ENCODE results near the gene DYDC1.
"Not testable (repeated sequence)": the region's sequence is repeated elsewhere in the genome, so short reads cannot be mapped to it uniquely, and the experiment has no call there.

DYDC1 gene

GRCh38 chr10:80351220-80351619 lies 5.3 kb downstream of the DYDC1 start:
- no peak overlapping the region for H3K4me3 ChIP-seq (ENCODE audit: low read length)
- no peak for DNase-seq (ENCODE audit: low read depth, low spot score)

GRCh38 chr10:80350251-80350650 lies 6.3 kb downstream of the DYDC1 start:
- no peak overlapping the region for H3K4me3 ChIP-seq (ENCODE audit: low read length)
- DNase-seq (ENCODE audit: low read depth, low spot score), result peak; percentile 63

DNA sequence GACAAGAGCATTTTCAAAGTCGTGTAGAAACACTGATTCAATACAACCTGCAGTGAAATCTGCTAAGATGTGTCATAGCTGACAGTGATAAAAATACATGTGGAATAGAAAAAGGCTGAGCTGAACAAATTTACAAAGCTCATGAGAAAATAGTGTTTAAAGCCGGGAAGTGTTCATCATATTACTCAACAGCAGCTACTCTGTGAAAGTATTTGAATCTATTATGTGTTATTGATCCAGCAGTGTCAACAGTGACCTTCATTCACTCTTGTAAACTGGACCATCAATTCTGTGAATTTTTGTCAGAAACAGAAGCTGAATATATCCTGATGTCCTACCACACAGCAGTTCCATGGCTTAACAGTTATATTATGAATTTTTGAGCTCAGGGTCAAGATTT lies 11.6 kb downstream of the DYDC1 start:
- DNase-seq (ENCODE audit: low read depth, low spot score), result no peak
- no peak overlapping the region for H3K4me3 ChIP-seq (ENCODE audit: low read length)

DNA sequence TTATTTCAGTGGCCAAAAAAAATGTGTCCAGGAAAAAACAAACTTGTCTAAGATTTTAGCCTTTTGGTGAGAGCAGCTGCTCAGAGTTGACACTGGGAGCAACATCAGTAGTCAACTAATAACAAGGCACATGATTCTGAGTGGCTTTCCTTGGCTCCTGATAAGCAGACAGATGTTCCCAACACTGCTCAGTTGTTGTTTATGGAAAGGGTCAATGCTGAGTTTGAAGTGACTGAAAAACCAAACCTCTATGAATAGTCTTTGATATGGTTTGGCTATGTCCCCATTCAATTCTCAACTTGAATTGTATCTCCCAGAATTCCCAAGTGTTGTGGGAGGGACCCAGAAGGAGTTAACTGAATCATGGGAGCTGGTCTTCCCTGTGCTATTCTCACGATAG lies 12.3 kb downstream of the DYDC1 start:
- no peak overlapping the region for H3K4me3 ChIP-seq (ENCODE audit: low read length)
- no peak for DNase-seq (ENCODE audit: low read depth, low spot score)

- H3K4me3 ChIP-seq (ENCODE audit: low read length), result no peak overlapping the region
- DNase-seq (ENCODE audit: low read depth, low spot score), result no peak
These were observed 22.6 kb downstream of the DYDC1 start for GRCh38 chr10:80333983-80334382.

DNA sequence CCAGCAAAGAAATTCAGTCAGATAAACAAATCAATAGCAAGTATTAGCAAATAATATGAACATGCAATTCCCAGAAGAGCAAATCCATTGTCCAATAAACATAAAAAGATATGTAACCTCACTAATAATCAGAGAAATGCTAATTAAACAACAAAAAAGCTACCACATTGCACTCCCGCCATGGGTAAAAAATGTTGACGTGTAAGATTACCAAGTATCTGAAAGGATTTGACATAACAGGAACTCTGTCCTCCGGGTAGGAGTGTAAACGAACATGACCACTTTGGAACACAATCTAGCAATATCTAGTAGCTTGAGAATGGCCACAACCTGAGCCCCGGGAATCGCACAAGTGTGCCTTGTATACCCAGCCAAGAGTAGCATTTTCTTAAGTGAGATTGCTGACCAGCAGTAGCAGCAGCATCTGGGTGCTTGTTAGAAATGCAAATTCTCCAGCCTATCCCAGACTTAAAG lies 31.6 kb downstream of the DYDC1 start:
- H3K4me3 ChIP-seq (ENCODE audit: low read length), result no peak overlapping the region
- DNase-seq (ENCODE audit: low read depth, low spot score), result no peak

GRCh38 chr10:80324086-80324485 lies 32.5 kb downstream of the DYDC1 start:
- no peak for DNase-seq (ENCODE audit: low read depth, low spot score)

DNA sequence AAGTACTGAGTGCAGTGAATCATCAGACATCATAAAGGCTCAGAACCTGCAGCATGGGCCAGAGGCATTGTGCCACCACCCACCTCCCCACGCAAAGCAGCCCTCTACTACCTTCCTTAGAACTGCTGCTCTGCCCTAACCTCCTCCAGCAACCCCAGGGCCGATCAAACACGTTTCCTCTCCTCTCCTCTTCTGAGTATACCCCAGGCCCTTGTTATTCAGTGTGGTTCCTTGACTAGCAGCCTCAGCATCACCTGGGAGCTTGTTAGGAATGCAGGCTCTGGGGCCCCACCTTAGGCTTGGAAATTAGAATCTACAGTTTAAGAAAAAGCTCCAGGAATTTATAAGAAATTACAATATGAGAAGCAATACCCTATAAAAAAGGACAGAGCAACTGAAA lies 33.2 kb downstream of the DYDC1 start:
- H3K4me3 ChIP-seq (ENCODE audit: low read length), result no peak overlapping the region
- DNase-seq (ENCODE audit: low read depth, low spot score), result no peak

More at GRCh38 chr10:80324086-80324485, 32.5 kb downstream of the DYDC1 start:
- no peak overlapping the region for H3K4me3 ChIP-seq (ENCODE audit: low read length)

GRCh38 chr10:80322711-80323110 lies 33.8 kb downstream of the DYDC1 start:
- peak; percentile 41 for DNase-seq (ENCODE audit: low read depth, low spot score)
- H3K4me3 ChIP-seq (ENCODE audit: low read length), result no peak overlapping the region

- no peak for DNase-seq (ENCODE audit: low read depth, low spot score)
- H3K4me3 ChIP-seq (ENCODE audit: low read length), result no peak overlapping the region
These were observed 34.4 kb downstream of the DYDC1 start for GRCh38 chr10:80322158-80322557.

- no peak overlapping the region for H3K4me3 ChIP-seq (ENCODE audit: low read length)
- DNase-seq (ENCODE audit: low read depth, low spot score), result no peak
These were observed 35.4 kb downstream of the DYDC1 start for GRCh38 chr10:80321183-80321582.

DNA sequence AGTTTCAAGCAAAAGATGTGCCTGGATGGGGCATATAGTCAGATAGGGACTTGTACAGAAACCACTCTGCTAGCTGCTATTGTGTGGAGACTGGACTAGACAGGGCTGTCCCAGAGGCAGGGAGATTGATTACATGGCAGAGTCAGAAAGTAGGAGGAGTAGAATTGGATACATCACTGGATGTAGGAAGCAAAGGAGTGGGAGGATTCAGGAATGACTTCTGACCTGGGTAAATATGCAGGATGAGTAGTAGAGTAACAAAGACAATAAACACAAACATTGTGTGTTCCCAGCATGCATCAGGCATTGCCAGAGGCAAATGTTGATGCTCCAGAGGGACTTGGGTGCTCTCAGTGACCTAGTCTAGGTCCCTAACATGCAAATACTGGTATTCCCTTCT lies 36.2 kb downstream of the DYDC1 start:
- no peak for DNase-seq (ENCODE audit: low read depth, low spot score)
- no peak overlapping the region for H3K4me3 ChIP-seq (ENCODE audit: low read length)

DNA sequence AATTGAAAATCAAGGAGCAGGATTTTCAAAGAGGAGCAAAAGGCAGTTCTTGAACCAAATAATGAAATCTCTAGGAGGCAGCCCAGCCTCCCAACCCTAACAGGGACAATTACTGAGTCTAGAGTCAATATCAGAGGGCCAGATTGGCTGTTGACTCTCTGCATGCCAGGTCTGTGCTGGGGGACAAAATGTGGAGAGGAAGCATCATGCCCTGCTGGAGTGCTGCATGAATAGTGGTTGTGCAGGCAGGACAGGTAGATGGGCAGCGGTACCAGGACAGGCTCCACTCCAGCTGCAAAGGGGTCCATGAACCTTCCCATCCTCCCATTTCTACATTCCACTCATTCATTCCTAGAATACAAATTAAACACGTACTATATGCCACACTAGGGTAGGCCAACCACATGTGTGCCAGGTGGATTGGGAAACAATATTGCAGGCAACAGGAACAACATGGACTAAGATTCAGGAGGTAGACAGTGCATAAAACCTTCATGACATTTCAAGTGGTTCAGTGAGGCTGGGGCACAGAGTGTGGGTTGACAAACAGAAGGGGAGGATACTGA lies 36.7 kb downstream of the DYDC1 start:
- no peak for DNase-seq (ENCODE audit: low read depth, low spot score)
- H3K4me3 ChIP-seq (ENCODE audit: low read length), result no peak overlapping the region

DNA sequence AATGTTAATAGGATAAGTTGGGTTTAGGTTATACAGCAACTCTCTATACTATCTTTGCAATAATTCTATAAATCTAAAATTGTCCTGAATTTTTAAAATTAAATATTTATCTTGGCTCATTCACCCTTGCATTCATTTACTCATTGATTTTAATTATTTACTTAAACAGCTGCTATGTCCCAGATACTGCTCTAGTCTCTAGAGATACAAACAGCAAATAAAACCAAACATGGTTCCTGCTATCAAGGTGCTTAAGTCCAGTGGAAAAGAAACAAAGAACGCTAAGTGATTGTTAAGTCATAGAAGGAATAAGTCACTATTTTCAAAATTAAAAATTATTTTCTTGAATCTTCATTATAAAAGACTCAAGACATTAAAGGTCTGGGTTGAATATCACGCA lies 37.2 kb downstream of the DYDC1 start:
- DNase-seq (ENCODE audit: low read depth, low spot score), result no peak
- H3K4me3 ChIP-seq (ENCODE audit: low read length), result no peak overlapping the region

DNA sequence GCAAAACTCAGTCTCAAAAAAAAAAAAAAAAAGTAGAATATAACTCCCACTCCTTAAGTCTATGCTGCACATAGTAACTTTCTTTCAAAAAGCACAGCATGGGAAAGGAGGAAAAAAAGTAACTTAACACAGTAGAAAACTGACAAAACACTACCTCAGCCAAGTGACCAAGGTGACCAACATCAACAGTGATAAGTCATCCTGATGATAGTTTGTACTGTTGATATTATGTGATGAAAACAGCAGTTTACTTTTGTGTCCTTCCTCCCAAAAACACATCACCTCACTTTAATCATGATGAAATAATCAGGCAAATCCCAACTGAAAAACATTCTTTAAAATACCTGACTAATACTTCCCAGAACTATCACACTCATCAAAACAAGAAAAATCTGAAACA lies 37.8 kb downstream of the DYDC1 start:
- DNase-seq (ENCODE audit: low read depth, low spot score), result no peak
- H3K4me3 ChIP-seq (ENCODE audit: low read length), result no peak overlapping the region

GRCh38 chr10:80315391-80315790 lies 41.2 kb downstream of the DYDC1 start:
- no peak for DNase-seq (ENCODE audit: low read depth, low spot score)
- H3K4me3 ChIP-seq (ENCODE audit: low read length), result no peak overlapping the region

- no peak for DNase-seq (ENCODE audit: low read depth, low spot score)
These were observed 43.0 kb downstream of the DYDC1 start for GRCh38 chr10:80313523-80313922.

DNA sequence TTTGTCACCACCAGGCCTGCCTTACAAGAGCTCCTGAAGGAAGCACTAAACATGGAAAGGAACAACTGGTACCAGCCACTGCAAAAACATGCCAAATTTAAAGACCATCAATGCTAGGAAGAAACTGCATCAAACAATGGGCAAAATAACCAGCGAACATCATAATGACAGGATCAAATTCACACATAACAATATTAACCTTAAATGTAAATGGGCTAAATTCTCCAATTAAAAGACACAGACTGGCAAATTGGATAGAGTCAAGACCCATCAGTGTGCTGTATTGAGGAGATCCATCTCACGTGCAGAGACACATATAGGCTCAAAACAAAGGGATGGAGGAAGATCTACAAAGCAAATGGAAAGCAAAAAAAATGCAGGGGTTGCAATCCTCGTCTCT lies 50.6 kb downstream of the DYDC1 start:
- DNase-seq (ENCODE audit: low read depth, low spot score); H3K4me3 ChIP-seq (ENCODE audit: low read length): not testable (repeated sequence)

More at GRCh38 chr10:80313523-80313922, 43.0 kb downstream of the DYDC1 start:
- H3K4me3 ChIP-seq (ENCODE audit: low read length), result no peak overlapping the region

DNA sequence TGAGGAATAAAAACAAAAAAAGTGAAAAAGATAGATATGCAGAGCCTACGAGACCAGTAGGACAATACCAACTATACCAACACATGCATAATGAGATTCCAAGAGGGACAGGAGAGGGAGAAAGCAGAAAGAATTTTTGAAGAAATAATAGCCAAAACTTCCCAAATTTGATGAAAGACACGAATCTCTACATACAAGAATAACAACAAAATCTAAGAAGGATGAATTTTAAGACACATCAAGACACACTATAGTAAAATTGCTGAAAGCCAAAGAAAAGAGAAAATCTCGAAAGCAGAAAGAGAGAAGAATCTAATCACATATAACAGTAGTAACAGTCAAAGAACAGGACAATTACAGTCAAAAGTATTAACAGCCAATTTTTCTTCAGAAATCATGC lies 59.6 kb downstream of the DYDC1 start:
- DNase-seq (ENCODE audit: low read depth, low spot score), result no peak
- H3K4me3 ChIP-seq (ENCODE audit: low read length), result no peak overlapping the region

- H3K4me3 ChIP-seq (ENCODE audit: low read length), result no peak overlapping the region
- no peak for DNase-seq (ENCODE audit: low read depth, low spot score)
These were observed 63.8 kb downstream of the DYDC1 start for GRCh38 chr10:80292607-80293239.
